HepG2 (cell line): ENCODE measurements around the gene TRMT112. TPM values are rescaled to one million over a fixed set of nuclear protein-coding genes. Genes with fewer than 3 reads are reported as not detected.

Experiments
- ADNP ChIP-seq: sonication (generic); formaldehyde crosslinking; IDR thresholded peaks from 2 replicates; pipeline ENCODE4 v1.4.0; 2020; ENCODE audit warnings: missing genetic modification reagents
- HNRNPUL1 ChIP-seq: fragments of 200-400 bp; formaldehyde crosslinking; IDR thresholded peaks from 2 replicates; pipeline ENCODE4 v1.6.1; 2017; ENCODE audit warnings: low read depth, mild to moderate bottlenecking, low read length, moderate library complexity
- MATR3 ChIP-seq: sonication (generic); formaldehyde crosslinking; IDR thresholded peaks from 2 replicates; pipeline ENCODE4 v1.4.0; 2020; ENCODE audit warnings: missing genetic modification reagents
- NFRKB ChIP-seq: fragments of 450-650 bp; IDR thresholded peaks from 2 replicates; pipeline ENCODE4 v1.6.1; 2017
- NR2F2 ChIP-seq: IDR thresholded peaks from 2 replicates; pipeline ENCODE4 v1.6.1; 2012; ENCODE audit warnings: low read depth, inconsistent platforms, borderline replicate concordance
- PHF20 ChIP-seq: sonication (generic); formaldehyde crosslinking; IDR thresholded peaks from 2 replicates; pipeline ENCODE4 v1.5.0; 2020; ENCODE audit warnings: mild to moderate bottlenecking, missing genetic modification reagents
- PHF8 ChIP-seq: sonication (generic); formaldehyde crosslinking; IDR thresholded peaks from 2 replicates; pipeline ENCODE4 v1.5.0; 2020; ENCODE audit warnings: missing genetic modification reagents
- REL ChIP-seq: sonication (generic); formaldehyde crosslinking; conservative IDR thresholded peaks from 2 replicates; pipeline ENCODE4 v1.8.0; 2022; ENCODE audit warnings: mild to moderate bottlenecking, missing genetic modification reagents, moderate library complexity
- ZBTB7B ChIP-seq: sonication (generic); formaldehyde crosslinking; IDR thresholded peaks from 2 replicates; pipeline ENCODE4 v1.4.0; 2020; ENCODE audit warnings: missing genetic modification reagents
- ZNF180 ChIP-seq: sonication (generic); formaldehyde crosslinking; IDR thresholded peaks from 2 replicates; pipeline ENCODE4 v1.4.0; 2020; ENCODE audit warnings: low read depth, missing genetic modification reagents, borderline replicate concordance
- ZNF451 ChIP-seq: sonication (generic); formaldehyde crosslinking; IDR thresholded peaks from 2 replicates; pipeline ENCODE4 v1.5.0; 2020; ENCODE audit warnings: mild to moderate bottlenecking, missing genetic modification reagents
- ZNF790 ChIP-seq: sonication (generic); formaldehyde crosslinking; IDR thresholded peaks from 2 replicates; pipeline ENCODE4 v1.8.0; 2022; ENCODE audit warnings: missing genetic modification reagents, mild to moderate bottlenecking, borderline replicate concordance
- polyA plus RNA-seq, 8 experiments: library from polyadenylated mRNA; depleted of rRNA in 3 of 8; stranded (reverse) in 7 of 8; unstranded in 1 of 8; fragments of >200 nt; fragmentation: Illumina TruSeq in 4 of 8; extraction: Trizol in 4 of 8; gene quantifications; 2 replicates each; pipeline versions ENCODE4 v1.2.1 to v1.2.3, GENCODE V29; 2011 to 2016; ENCODE audit warnings: low read depth in 4 of 8, missing spikeins in 1 of 8, mixed read lengths in 1 of 8; ENCODE audit not compliant: insufficient read depth in 1 of 8
- total RNA-seq, 5 experiments: library from RNA; depleted of rRNA; stranded (reverse); fragments of >200 nt; fragmentation: Illumina TruSeq; extraction: Trizol; gene quantifications; 2 replicates each; pipeline ENCODE4 v1.2.3, GENCODE V29; 2016; ENCODE audit warnings: low read depth in 1 of 5
- TF ChIP-seq, protein P1 (sequence below): sonication (generic); formaldehyde crosslinking; IDR thresholded peaks from 2 replicates; pipeline ENCODE4 v1.5.1; 2020; ENCODE audit warnings: missing genetic modification reagents, mild to moderate bottlenecking, borderline replicate concordance
- TF ChIP-seq, protein P2 (sequence below): sonication (generic); formaldehyde crosslinking; IDR thresholded peaks from 2 replicates; pipeline ENCODE4 v1.4.0; 2020; ENCODE audit warnings: missing genetic modification reagents
- TF ChIP-seq, protein P3 (sequence below): sonication (generic); formaldehyde crosslinking; IDR thresholded peaks from 2 replicates; pipeline ENCODE4 v1.4.0; 2020; ENCODE audit warnings: missing genetic modification reagents
- TF ChIP-seq, protein P4 (sequence below): sonication (generic); formaldehyde crosslinking; IDR thresholded peaks from 2 replicates; pipeline ENCODE4 v1.4.0; 2020; ENCODE audit warnings: mild to moderate bottlenecking, missing genetic modification reagents, borderline replicate concordance
- TF ChIP-seq, protein P5 (sequence below): sonication (generic); formaldehyde crosslinking; conservative IDR thresholded peaks from 2 replicates; pipeline ENCODE4 v1.4.0; 2020; ENCODE audit warnings: missing genetic modification reagents

Gene TRMT112
- total and polyA plus RNA-seq, 2 of the 13 experiments (the other 11 are each of a cell fraction or from before 2014, with no cell fraction given), result 186 to 409 TPM

DNA sequence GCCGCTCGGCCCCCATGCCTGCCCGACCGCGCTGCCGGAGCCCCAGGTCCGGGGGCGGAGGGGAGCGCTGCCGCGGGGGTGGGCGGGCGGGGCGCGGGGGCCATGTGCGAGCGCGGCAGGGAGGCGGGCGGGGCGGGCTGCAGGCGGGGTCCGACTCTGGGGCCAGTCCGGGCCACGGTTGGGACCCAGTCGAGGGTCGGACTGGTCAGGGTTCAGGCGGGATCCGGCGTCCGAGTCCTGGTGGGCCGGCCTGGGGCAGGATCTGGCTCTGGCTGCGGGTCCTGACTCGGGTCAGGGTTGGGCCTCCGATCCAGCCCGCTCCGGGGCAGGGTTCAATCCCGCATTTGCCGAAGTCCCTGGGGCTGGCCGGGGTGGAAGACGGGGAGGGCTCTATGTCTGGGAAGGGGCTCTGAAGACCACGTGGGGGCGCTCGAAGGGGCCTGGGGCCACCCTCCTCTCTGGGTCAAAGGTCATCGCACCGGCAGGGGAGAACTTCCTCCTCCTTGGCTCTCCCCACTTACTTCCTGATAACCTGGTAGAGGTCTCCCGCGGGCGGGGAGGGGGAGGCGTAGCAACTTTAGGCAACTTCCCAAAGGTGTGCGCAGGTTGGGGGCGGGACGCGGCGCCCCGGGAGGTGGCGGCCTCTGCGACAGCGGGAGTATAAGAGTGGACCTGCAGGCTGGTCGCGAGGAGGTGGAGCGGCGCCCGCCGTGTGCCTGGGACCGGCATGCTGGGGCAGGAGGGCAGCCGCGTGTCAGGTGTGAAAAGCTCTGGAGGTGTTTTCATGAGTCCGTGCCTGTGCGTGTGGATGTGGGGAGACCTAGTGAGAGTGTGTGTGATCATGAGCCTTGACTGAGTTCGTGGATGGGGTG, 11.4 kb downstream of the TRMT112 start (continued):
- TF ChIP-seq, protein P1, sequence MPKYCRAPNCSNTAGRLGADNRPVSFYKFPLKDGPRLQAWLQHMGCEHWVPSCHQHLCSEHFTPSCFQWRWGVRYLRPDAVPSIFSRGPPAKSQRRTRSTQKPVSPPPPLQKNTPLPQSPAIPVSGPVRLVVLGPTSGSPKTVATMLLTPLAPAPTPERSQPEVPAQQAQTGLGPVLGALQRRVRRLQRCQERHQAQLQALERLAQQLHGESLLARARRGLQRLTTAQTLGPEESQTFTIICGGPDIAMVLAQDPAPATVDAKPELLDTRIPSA (CRISPR knock-in tag), result no peak
- TF ChIP-seq MATR3, result no peak
- peak; percentile 41; the same call in 1 of the 2 replicates for TF ChIP-seq PHF8
- no peak for TF ChIP-seq REL (CRISPR knock-in tag)
- TF ChIP-seq PHF20 (CRISPR knock-in tag), result no peak; the same call in none of the 2 replicates
- no peak for TF ChIP-seq ADNP
- TF ChIP-seq, protein P2, sequence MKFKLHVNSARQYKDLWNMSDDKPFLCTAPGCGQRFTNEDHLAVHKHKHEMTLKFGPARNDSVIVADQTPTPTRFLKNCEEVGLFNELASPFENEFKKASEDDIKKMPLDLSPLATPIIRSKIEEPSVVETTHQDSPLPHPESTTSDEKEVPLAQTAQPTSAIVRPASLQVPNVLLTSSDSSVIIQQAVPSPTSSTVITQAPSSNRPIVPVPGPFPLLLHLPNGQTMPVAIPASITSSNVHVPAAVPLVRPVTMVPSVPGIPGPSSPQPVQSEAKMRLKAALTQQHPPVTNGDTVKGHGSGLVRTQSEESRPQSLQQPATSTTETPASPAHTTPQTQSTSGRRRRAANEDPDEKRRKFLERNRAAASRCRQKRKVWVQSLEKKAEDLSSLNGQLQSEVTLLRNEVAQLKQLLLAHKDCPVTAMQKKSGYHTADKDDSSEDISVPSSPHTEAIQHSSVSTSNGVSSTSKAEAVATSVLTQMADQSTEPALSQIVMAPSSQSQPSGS (CRISPR knock-in tag), result no peak; the same call in 1 of the 2 replicates
- TF ChIP-seq, protein P3, sequence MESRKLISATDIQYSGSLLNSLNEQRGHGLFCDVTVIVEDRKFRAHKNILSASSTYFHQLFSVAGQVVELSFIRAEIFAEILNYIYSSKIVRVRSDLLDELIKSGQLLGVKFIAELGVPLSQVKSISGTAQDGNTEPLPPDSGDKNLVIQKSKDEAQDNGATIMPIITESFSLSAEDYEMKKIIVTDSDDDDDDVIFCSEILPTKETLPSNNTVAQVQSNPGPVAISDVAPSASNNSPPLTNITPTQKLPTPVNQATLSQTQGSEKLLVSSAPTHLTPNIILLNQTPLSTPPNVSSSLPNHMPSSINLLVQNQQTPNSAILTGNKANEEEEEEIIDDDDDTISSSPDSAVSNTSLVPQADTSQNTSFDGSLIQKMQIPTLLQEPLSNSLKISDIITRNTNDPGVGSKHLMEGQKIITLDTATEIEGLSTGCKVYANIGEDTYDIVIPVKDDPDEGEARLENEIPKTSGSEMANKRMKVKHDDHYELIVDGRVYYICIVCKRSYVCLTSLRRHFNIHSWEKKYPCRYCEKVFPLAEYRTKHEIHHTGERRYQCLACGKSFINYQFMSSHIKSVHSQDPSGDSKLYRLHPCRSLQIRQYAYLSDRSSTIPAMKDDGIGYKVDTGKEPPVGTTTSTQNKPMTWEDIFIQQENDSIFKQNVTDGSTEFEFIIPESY (CRISPR knock-in tag), result 0 out of 2 replicates have a peak, but pooled peaks have one; percentile 5
- TF ChIP-seq NFRKB, result no peak
- TF ChIP-seq, protein P4, sequence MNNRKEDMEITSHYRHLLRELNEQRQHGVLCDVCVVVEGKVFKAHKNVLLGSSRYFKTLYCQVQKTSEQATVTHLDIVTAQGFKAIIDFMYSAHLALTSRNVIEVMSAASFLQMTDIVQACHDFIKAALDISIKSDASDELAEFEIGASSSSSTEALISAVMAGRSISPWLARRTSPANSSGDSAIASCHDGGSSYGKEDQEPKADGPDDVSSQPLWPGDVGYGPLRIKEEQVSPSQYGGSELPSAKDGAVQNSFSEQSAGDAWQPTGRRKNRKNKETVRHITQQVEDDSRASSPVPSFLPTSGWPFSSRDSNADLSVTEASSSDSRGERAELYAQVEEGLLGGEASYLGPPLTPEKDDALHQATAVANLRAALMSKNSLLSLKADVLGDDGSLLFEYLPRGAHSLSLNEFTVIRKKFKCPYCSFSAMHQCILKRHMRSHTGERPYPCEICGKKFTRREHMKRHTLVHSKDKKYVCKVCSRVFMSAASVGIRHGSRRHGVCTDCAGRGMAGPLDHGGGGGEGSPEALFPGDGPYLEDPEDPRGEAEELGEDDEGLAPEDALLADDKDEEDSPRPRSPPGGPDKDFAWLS (CRISPR knock-in tag), result no peak
- TF ChIP-seq HNRNPUL1, result no peak
- TF ChIP-seq ZNF180 (CRISPR knock-in tag), result no peak
- peak; percentile 3; the same call in 1 of the 2 replicates for TF ChIP-seq ZNF790 (CRISPR knock-in tag)
- peak; percentile 73 for TF ChIP-seq ZBTB7B
- TF ChIP-seq NR2F2, result peak; percentile 61; the same call in 1 of the 2 replicates
- no peak for TF ChIP-seq ZNF451 (CRISPR knock-in tag)
- TF ChIP-seq, protein P5, sequence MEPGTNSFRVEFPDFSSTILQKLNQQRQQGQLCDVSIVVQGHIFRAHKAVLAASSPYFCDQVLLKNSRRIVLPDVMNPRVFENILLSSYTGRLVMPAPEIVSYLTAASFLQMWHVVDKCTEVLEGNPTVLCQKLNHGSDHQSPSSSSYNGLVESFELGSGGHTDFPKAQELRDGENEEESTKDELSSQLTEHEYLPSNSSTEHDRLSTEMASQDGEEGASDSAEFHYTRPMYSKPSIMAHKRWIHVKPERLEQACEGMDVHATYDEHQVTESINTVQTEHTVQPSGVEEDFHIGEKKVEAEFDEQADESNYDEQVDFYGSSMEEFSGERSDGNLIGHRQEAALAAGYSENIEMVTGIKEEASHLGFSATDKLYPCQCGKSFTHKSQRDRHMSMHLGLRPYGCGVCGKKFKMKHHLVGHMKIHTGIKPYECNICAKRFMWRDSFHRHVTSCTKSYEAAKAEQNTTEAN (CRISPR knock-in tag), result peak; percentile 71; the same call in 1 of the 2 replicates
